ENCODE measurements around the gene TTC36.
A peak's percentile ranks its signal among the peaks of the same experiment; 100 is the strongest.
"Not testable (repeated sequence)": the region's sequence is repeated elsewhere in the genome, so short reads cannot be mapped to it uniquely, and the experiment has no call there.

The TTC36 gene

GRCh38 chr11:118544647-118545010 lies 17.4 kb downstream of the TTC36 start:
- 89 to 90% methylated on average over 3 of the region's 3 CpGs for WGBS, 2 experiments

GRCh38 chr11:118545533-118545932 lies 18.3 kb downstream of the TTC36 start:
- WGBS, 2 experiments, result 92 to 94% methylated on average over 5 of the region's 5 CpGs
- Histone ChIP-seq H3K27ac (ENCODE audit: insufficient read depth, low read depth, low read length, poor library complexity, severe bottlenecking) (no peak overlapping the region), H3K9me3 (ENCODE audit: control insufficient read depth, low read length) (no peaks in the 10 kb centered on the region), H3K4me1 (ENCODE audit: control insufficient read depth, insufficient read depth, low read length) (no peaks in the 10 kb centered on the region), H3K4me3 (ENCODE audit: insufficient read depth, low read depth, low read length) (no peak overlapping the region), H3K27me3 (ENCODE audit: control insufficient read depth, insufficient read depth, low read length, poor library complexity, severe bottlenecking) (no peaks in the 10 kb centered on the region), H3K36me3 (ENCODE audit: control insufficient read depth, insufficient read depth, low read length) (peaks cover 4% of the 10 kb centered on the region)

More at GRCh38 chr11:118544647-118545010, 17.4 kb downstream of the TTC36 start:
- no peaks in the 10 kb centered on the region for H3K9me3 ChIP-seq (ENCODE audit: control insufficient read depth, low read length)
- H3K4me3 ChIP-seq (ENCODE audit: insufficient read depth, low read depth, low read length), result no peak overlapping the region
- no peaks in the 10 kb centered on the region for H3K4me1 ChIP-seq (ENCODE audit: control insufficient read depth, insufficient read depth, low read length)
- peaks cover 4% of the 10 kb centered on the region for H3K36me3 ChIP-seq (ENCODE audit: control insufficient read depth, insufficient read depth, low read length)
- H3K27me3 ChIP-seq (ENCODE audit: control insufficient read depth, insufficient read depth, low read length, poor library complexity, severe bottlenecking), result no peaks in the 10 kb centered on the region
- no peak overlapping the region for H3K27ac ChIP-seq (ENCODE audit: insufficient read depth, low read depth, low read length, poor library complexity, severe bottlenecking)

GRCh38 chr11:118547132-118547531 lies 19.9 kb downstream of the TTC36 start:
- no peak overlapping the region for H3K27ac ChIP-seq (ENCODE audit: insufficient read depth, low read depth, low read length, poor library complexity, severe bottlenecking)
- peaks cover 4% of the 10 kb centered on the region for H3K36me3 ChIP-seq (ENCODE audit: control insufficient read depth, insufficient read depth, low read length)
- no peaks in the 10 kb centered on the region for H3K4me1 ChIP-seq (ENCODE audit: control insufficient read depth, insufficient read depth, low read length)
- WGBS, 2 experiments, result 96 to 97% methylated on average over 2 of the region's 2 CpGs
- no peak overlapping the region for H3K4me3 ChIP-seq (ENCODE audit: insufficient read depth, low read depth, low read length)
- H3K9me3 ChIP-seq (ENCODE audit: control insufficient read depth, low read length), result no peaks in the 10 kb centered on the region
- no peaks in the 10 kb centered on the region for H3K27me3 ChIP-seq (ENCODE audit: control insufficient read depth, insufficient read depth, low read length, poor library complexity, severe bottlenecking)

- H3K27ac ChIP-seq (ENCODE audit: insufficient read depth, low read depth, low read length, poor library complexity, severe bottlenecking), result no peak overlapping the region
- no peak overlapping the region for H3K4me3 ChIP-seq (ENCODE audit: insufficient read depth, low read depth, low read length)
- WGBS, 2 experiments, result 90 to 94% methylated on average over 4 of the region's 4 CpGs
- no peaks in the 10 kb centered on the region for H3K27me3 ChIP-seq (ENCODE audit: control insufficient read depth, insufficient read depth, low read length, poor library complexity, severe bottlenecking)
- no peaks in the 10 kb centered on the region for H3K9me3 ChIP-seq (ENCODE audit: control insufficient read depth, low read length)
- H3K36me3 ChIP-seq (ENCODE audit: control insufficient read depth, insufficient read depth, low read length), result peaks cover 6% of the 10 kb centered on the region
- no peaks in the 10 kb centered on the region for H3K4me1 ChIP-seq (ENCODE audit: control insufficient read depth, insufficient read depth, low read length)
These were observed 25.1 kb downstream of the TTC36 start for GRCh38 chr11:118552341-118552740.

- H3K4me1 ChIP-seq (ENCODE audit: control insufficient read depth, insufficient read depth, low read length), result no peaks in the 10 kb centered on the region
- H3K9me3 ChIP-seq (ENCODE audit: control insufficient read depth, low read length), result no peaks in the 10 kb centered on the region
- no peaks in the 10 kb centered on the region for H3K36me3 ChIP-seq (ENCODE audit: control insufficient read depth, insufficient read depth, low read length)
- no peaks in the 10 kb centered on the region for H3K27me3 ChIP-seq (ENCODE audit: control insufficient read depth, insufficient read depth, low read length, poor library complexity, severe bottlenecking)
- WGBS, 2 experiments, result 91 to 96% methylated on average over 4 of the region's 4 CpGs
- no peak overlapping the region for H3K27ac ChIP-seq (ENCODE audit: insufficient read depth, low read depth, low read length, poor library complexity, severe bottlenecking)
- H3K4me3 ChIP-seq (ENCODE audit: insufficient read depth, low read depth, low read length), result no peak overlapping the region
These were observed 33.5 kb downstream of the TTC36 start for GRCh38 chr11:118560806-118561205.

GRCh38 chr11:118565051-118565450 lies 37.8 kb downstream of the TTC36 start:
- Histone ChIP-seq H3K9me3 (ENCODE audit: control insufficient read depth, low read length) (no peaks in the 10 kb centered on the region), H3K27me3 (ENCODE audit: control insufficient read depth, insufficient read depth, low read length, poor library complexity, severe bottlenecking) (no peaks in the 10 kb centered on the region), H3K36me3 (ENCODE audit: control insufficient read depth, insufficient read depth, low read length) (no peaks in the 10 kb centered on the region), H3K4me1 (ENCODE audit: control insufficient read depth, insufficient read depth, low read length) (no peaks in the 10 kb centered on the region), H3K27ac (ENCODE audit: insufficient read depth, low read depth, low read length, poor library complexity, severe bottlenecking) (no peak overlapping the region), H3K4me3 (ENCODE audit: insufficient read depth, low read depth, low read length) (no peak overlapping the region)
- 92 to 94% methylated on average over 5 of the region's 5 CpGs for WGBS, 2 experiments

- WGBS, 2 experiments, result 87 to 89% methylated on average over 2 of the region's 2 CpGs
- H3K27ac ChIP-seq (ENCODE audit: insufficient read depth, low read depth, low read length, poor library complexity, severe bottlenecking), result no peak overlapping the region
- no peaks in the 10 kb centered on the region for H3K9me3 ChIP-seq (ENCODE audit: control insufficient read depth, low read length)
- no peak overlapping the region for H3K4me3 ChIP-seq (ENCODE audit: insufficient read depth, low read depth, low read length)
- H3K4me1 ChIP-seq (ENCODE audit: control insufficient read depth, insufficient read depth, low read length), result no peaks in the 10 kb centered on the region
- H3K36me3 ChIP-seq (ENCODE audit: control insufficient read depth, insufficient read depth, low read length), result no peaks in the 10 kb centered on the region
- no peaks in the 10 kb centered on the region for H3K27me3 ChIP-seq (ENCODE audit: control insufficient read depth, insufficient read depth, low read length, poor library complexity, severe bottlenecking)
These were observed 42.4 kb downstream of the TTC36 start for GRCh38 chr11:118569670-118570069.

GRCh38 chr11:118570787-118571186 lies 43.5 kb downstream of the TTC36 start:
- no peaks in the 10 kb centered on the region for H3K36me3 ChIP-seq (ENCODE audit: control insufficient read depth, insufficient read depth, low read length)
- no peaks in the 10 kb centered on the region for H3K4me1 ChIP-seq (ENCODE audit: control insufficient read depth, insufficient read depth, low read length)
- WGBS, 2 experiments, result 100% methylated on average over 1 of the region's 1 CpG; no CpG with 5 or more reads in 1 of the 2 experiments
- no peaks in the 10 kb centered on the region for H3K27me3 ChIP-seq (ENCODE audit: control insufficient read depth, insufficient read depth, low read length, poor library complexity, severe bottlenecking)
- no peak overlapping the region for H3K4me3 ChIP-seq (ENCODE audit: insufficient read depth, low read depth, low read length)
- no peak overlapping the region for H3K27ac ChIP-seq (ENCODE audit: insufficient read depth, low read depth, low read length, poor library complexity, severe bottlenecking)
- H3K9me3 ChIP-seq (ENCODE audit: control insufficient read depth, low read length), result no peaks in the 10 kb centered on the region

- H3K9me3 ChIP-seq (ENCODE audit: control insufficient read depth, low read length); H3K27me3 ChIP-seq (ENCODE audit: control insufficient read depth, insufficient read depth, low read length, poor library complexity, severe bottlenecking); H3K4me1 ChIP-seq (ENCODE audit: control insufficient read depth, insufficient read depth, low read length); H3K36me3 ChIP-seq (ENCODE audit: control insufficient read depth, insufficient read depth, low read length); H3K27ac ChIP-seq (ENCODE audit: insufficient read depth, low read depth, low read length, poor library complexity, severe bottlenecking): not testable (repeated sequence)
- H3K4me3 ChIP-seq (ENCODE audit: insufficient read depth, low read depth, low read length), result peak overlapping the region; percentile 99
- WGBS, 2 experiments, result 67 to 71% methylated on average over 15 of the region's 15 CpGs
These were observed 44.4 kb downstream of the TTC36 start for GRCh38 chr11:118571701-118572060.

GRCh38 chr11:118572061-118572980 lies 45.0 kb downstream of the TTC36 start, which contains the start of gene ARCN1:
ARCN1 (plus strand) TSS chr11:118572409; CDS start chr11:118572548, 139 bp downstream.
- H3K4me3 ChIP-seq (ENCODE audit: insufficient read depth, low read depth, low read length), result peak within 1 kb of the TSS; percentile 99
- H3K9me3 ChIP-seq (ENCODE audit: control insufficient read depth, low read length), result no peaks in the 10 kb centered on the region
- H3K4me1 ChIP-seq (ENCODE audit: control insufficient read depth, insufficient read depth, low read length), result no peaks in the 10 kb centered on the region
- H3K27me3 ChIP-seq (ENCODE audit: control insufficient read depth, insufficient read depth, low read length, poor library complexity, severe bottlenecking), result no peaks in the 10 kb centered on the region
- 1 to 2% methylated on average over 53 to 54 of the region's 55 CpGs for WGBS, 2 experiments
- H3K27ac ChIP-seq (ENCODE audit: insufficient read depth, low read depth, low read length, poor library complexity, severe bottlenecking), result peak within 1 kb of the TSS; percentile 89
- H3K36me3 ChIP-seq (ENCODE audit: control insufficient read depth, insufficient read depth, low read length), result no peaks in the 10 kb centered on the region
